Spleen (tissue), 11 donors: ENCODE results near the gene POGZ. TPM values are rescaled to one million over a fixed set of nuclear protein-coding genes. Genes with fewer than 3 reads are reported as not detected.
A peak's percentile ranks its signal among the peaks of the same experiment; 100 is the strongest.

Experiments
- DNase-seq: peaks from one replicate; pipeline ENCODE4 v3.0.0-alpha.2; 2020
- H3K27ac ChIP-seq, 8 donors: fragments of 200-600 bp; sonication (generic) in 7 of 8; 1 replicate in 4 of 8; 2 replicates in 4 of 8; pipeline versions ENCODE4 v1.5.0 to v1.8.0; 2016 to 2021; ENCODE audit warnings: inconsistent platforms in 4 of 8, mild to moderate bottlenecking in 4 of 8, moderate library complexity in 1 of 8
- H3K27me3 ChIP-seq, 7 donors: fragments of 200-600 bp; sonication (generic) in 6 of 7; replicated peaks in 1 of 7; 1 replicate in 4 of 7; 2 replicates in 3 of 7; pipeline versions ENCODE4 v1.5.0 to v1.8.0; 2016 to 2021; ENCODE audit warnings: inconsistent platforms in 3 of 7, mild to moderate bottlenecking in 1 of 7
- H3K36me3 ChIP-seq, 6 donors: fragments of 200-600 bp; sonication (generic) in 5 of 6; 1 replicate in 4 of 6; 2 replicates in 2 of 6; pipeline versions ENCODE4 v1.5.0 to v1.8.0; 2016 to 2021; ENCODE audit warnings: inconsistent platforms in 2 of 6
- H3K4me1 ChIP-seq, 6 donors: fragments of 200-600 bp; sonication (generic) in 5 of 6; 1 replicate in 3 of 6; 2 replicates in 3 of 6; pipeline versions ENCODE4 v1.5.0 to v1.8.0; 2016 to 2021; ENCODE audit warnings: inconsistent platforms in 3 of 6
- H3K4me3 ChIP-seq, 8 donors: fragments of 200-600 bp; sonication (generic) in 7 of 8; 1 replicate in 4 of 8; 2 replicates in 4 of 8; pipeline versions ENCODE4 v1.5.0 to v1.8.0; 2016 to 2021; ENCODE audit warnings: inconsistent platforms in 4 of 8, mild to moderate bottlenecking in 4 of 8, moderate library complexity in 2 of 8
- H3K9me3 ChIP-seq, 8 donors: fragments of 200-600 bp; sonication (generic) in 7 of 8; 1 replicate in 4 of 8; 2 replicates in 4 of 8; pipeline versions ENCODE4 v1.5.0 to v1.8.0; 2016 to 2021; ENCODE audit warnings: inconsistent platforms in 4 of 8
- POLR2A ChIP-seq, 3 donors: fragments of 450-650 bp; IDR thresholded peaks; one replicate each; pipeline ENCODE4 v1.5.1; 2017; ENCODE audit warnings: antibody characterized with exemption in 3 of 3, mild to moderate bottlenecking in 1 of 3
- POLR2AphosphoS5 ChIP-seq, 3 donors: sonication (generic); formaldehyde crosslinking; IDR thresholded peaks; one replicate each; pipeline ENCODE4 v1.5.1; 2017; ENCODE audit warnings: antibody characterized with exemption in 3 of 3
- WGBS, 5 donors: extraction: QIAGEN DNeasy Blood & Tissue Kit in 3 of 5; methylation state at CpG; one replicate each; pipeline versions ENCODE4 v1.1.5 to v1.1.7; 2013 to 2018; 5-methylcytosine and 5-hydroxymethylcytosine counted together
- intact Hi-C: fragments of 100-400 bp; cut with DNase I; formaldehyde crosslinking; loops from one replicate; pipeline ENCODE4 v1.15.0; 2023; ENCODE audit warnings: low total_unique reads
- polyA plus RNA-seq, 3 donors: library from polyadenylated mRNA; stranded (reverse); fragments of 200-250 nt; gene quantifications; one replicate each; pipeline ENCODE4 v1.2.1, GENCODE V29; 2013
- total RNA-seq, 7 donors: library from RNA; depleted of rRNA in 3 of 7; stranded (reverse); fragments of >200 nt in 3 of 7; fragmentation: NEBNext Ultra II Directional in 4 of 7; extraction: Animal tissue kit (Norgen Biotek cat#: 25700) in 4 of 7; gene quantifications; one replicate each; pipeline versions ENCODE4 v1.1.0 to v1.2.1, GENCODE V29; 2016 to 2021
- TF ChIP-seq, protein P1 (sequence below), 11 experiments: fragments of 200-600 bp in 7 of 11; fragments of 450-650 bp in 4 of 11; sonication (generic) in 4 of 11; IDR thresholded peaks in 8 of 11; conservative IDR thresholded peaks in 3 of 11; 1 replicate in 7 of 11; 2 replicates in 4 of 11; pipeline versions ENCODE4 v1.4.0 to v1.8.0; 2016 to 2021; ENCODE audit warnings: antibody characterized with exemption in 11 of 11, inconsistent platforms in 4 of 11, mild to moderate bottlenecking in 1 of 11
- donor health status: healthy with polysubstance abuse.
- donor health status: DM: no; HTN: no; CAD: no; lungs with moderate emphysema.
- donor health status: DM: no; HTN: no; CAD: no.
- donor health status: Bipolar disorder and iron deficiency.
- donor health status: healthy.
- donor health status: DM: no; HTN: no; CAD: no.
- donor health status: DM: yes; HTN: yes; CAD: no.

The POGZ gene
- total and polyA plus RNA-seq, 10 donors, result 12.9 to 133 (median 82.6) TPM

DNA sequence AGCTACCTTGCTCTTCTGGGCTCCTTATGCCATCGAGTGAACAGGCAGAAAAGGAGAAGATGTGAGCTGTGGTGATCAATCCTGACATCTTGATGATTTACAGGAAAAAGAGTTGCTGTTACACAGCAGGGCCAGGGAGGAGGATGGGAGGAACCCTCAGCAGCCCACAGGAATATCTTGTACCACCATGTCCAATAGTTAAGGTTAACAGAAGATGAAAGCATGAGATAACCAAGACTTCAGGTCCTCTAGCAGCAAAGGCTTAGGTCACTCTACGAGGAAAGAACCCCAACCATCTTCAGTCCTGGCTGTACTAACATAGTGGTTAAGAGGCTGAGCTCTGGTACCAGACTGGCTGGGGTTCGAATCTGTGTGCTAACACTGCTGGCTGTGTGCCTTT is 74.7 kb downstream of the POGZ start:
- intact Hi-C loops, result no loop called here
- Histone ChIP-seq H3K4me3 (no peak overlapping the region), H3K9me3 (no peaks in the 10 kb centered on the region), H3K27me3 (no peaks in the 10 kb centered on the region), H3K4me1 (no peaks in the 10 kb centered on the region), H3K27ac (no peak overlapping the region), H3K36me3 (no peaks in the 10 kb centered on the region)
- WGBS, 5 donors, result 69 to 93% (median 75%) methylated on average over 3 of the region's 3 CpGs
- no peak for TF ChIP-seq POLR2AphosphoS5 (IDR thresholded peaks at IDR 0.05)
- no peak for TF ChIP-seq POLR2A (IDR thresholded peaks at IDR 0.05)
- TF ChIP-seq, protein P1, sequence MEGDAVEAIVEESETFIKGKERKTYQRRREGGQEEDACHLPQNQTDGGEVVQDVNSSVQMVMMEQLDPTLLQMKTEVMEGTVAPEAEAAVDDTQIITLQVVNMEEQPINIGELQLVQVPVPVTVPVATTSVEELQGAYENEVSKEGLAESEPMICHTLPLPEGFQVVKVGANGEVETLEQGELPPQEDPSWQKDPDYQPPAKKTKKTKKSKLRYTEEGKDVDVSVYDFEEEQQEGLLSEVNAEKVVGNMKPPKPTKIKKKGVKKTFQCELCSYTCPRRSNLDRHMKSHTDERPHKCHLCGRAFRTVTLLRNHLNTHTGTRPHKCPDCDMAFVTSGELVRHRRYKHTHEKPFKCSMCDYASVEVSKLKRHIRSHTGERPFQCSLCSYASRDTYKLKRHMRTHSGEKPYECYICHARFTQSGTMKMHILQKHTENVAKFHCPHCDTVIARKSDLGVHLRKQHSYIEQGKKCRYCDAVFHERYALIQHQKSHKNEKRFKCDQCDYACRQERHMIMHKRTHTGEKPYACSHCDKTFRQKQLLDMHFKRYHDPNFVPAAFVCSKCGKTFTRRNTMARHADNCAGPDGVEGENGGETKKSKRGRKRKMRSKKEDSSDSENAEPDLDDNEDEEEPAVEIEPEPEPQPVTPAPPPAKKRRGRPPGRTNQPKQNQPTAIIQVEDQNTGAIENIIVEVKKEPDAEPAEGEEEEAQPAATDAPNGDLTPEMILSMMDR (IDR thresholded peaks at IDR 0.05 in 8 of 11, conservative IDR thresholded peaks at IDR 0.05 in 3 of 11), result no peak
- DNase-seq, result no peak

DNA sequence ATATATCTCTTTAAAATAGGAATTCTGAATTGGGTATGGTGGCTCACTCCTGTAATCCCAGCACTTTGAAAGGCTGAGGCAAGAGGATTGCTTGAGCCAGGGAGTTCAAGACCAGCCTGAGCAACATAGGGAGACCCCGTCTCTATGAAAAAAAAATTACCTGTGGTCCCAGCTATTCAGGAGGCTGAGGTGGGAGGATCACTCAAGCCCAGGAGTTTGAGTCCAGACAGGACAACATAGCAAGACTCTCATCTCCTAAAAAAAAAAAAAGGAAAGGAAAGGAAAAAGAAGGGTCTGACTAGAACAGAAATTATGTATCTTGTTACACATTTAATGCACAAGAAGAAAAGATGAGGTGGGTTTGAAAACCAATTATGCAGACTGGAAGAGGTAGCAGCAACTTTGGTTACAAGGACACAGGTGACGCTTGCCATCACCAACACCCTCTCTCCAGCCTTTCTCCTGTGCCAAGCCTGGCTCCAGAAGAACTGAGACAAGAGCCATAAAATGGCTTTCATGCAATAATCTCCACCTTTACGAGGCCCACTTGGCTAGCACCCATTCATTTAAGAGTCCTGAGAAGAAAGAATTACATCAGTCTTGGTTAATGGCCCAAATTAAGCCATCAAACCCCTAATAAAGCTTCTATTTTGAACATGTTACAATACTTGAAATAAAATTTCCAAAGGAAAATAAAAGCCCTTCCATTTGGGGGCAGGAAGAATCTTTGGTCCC is 82.0 kb downstream of the POGZ start:
- Histone ChIP-seq H3K9me3 (no peaks in the 10 kb centered on the region), H3K27me3 (no peaks in the 10 kb centered on the region), H3K4me1 (peaks cover 0 to 8% (median 2%) of the 10 kb centered on the region in 6 donors), H3K27ac (no peak overlapping the region), H3K36me3 (no peaks in the 10 kb centered on the region), H3K4me3 (no peak overlapping the region)
- TF ChIP-seq POLR2A (IDR thresholded peaks at IDR 0.05) (no peak), POLR2AphosphoS5 (IDR thresholded peaks at IDR 0.05) (no peak)
- TF ChIP-seq, protein P1 (IDR thresholded peaks at IDR 0.05 in 8 of 11, conservative IDR thresholded peaks at IDR 0.05 in 3 of 11), result no peak
- intact Hi-C loops, result no loop called here
- DNase-seq, result no peak
- WGBS, 5 donors, result 80 to 84% (median 83%) methylated on average over 3 of the region's 3 CpGs

DNA sequence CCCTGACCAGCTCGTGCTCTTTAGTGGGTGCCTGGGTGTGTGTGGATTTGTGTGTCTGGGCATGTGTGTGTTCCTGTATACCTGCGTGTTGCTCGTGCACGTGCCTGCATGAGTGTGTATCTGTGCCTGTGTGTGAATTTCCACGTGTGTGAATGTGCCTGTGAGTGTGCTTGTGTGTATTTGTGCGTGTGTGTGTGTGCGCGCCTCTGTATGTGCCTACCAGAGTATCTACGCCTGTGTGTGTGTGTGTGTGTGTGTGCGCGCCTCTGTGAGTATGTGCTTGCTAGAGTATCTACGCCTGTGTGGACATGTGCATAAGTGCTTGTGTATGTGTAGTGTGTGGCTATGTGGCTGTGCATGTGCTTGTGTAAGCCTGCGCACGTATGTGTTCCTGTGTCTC is 86.1 kb downstream of the POGZ start:
- H3K36me3 ChIP-seq, result peaks cover 0 to 11% (median 0%) of the 10 kb centered on the region in 6 donors
- 93 to 97% (median 95%) methylated on average over 10 to 14 of the region's 14 CpGs for WGBS, 5 donors
- DNase-seq, result no peak
- peak overlapping the region in 4 of 8 donors; percentile 78 to 89 (median 84) for H3K27ac ChIP-seq
- H3K27me3 ChIP-seq, result no peaks in the 10 kb centered on the region
- H3K4me3 ChIP-seq, result no peak overlapping the region
- peaks cover 18 to 49% (median 39%) of the 10 kb centered on the region in 6 donors for H3K4me1 ChIP-seq
- TF ChIP-seq POLR2A (IDR thresholded peaks at IDR 0.05) (no peak), POLR2AphosphoS5 (IDR thresholded peaks at IDR 0.05) (no peak)
- TF ChIP-seq, protein P1 (IDR thresholded peaks at IDR 0.05 in 8 of 11, conservative IDR thresholded peaks at IDR 0.05 in 3 of 11), result no peak
- no peaks in the 10 kb centered on the region for H3K9me3 ChIP-seq
- intact Hi-C loops, result no loop called here

DNA sequence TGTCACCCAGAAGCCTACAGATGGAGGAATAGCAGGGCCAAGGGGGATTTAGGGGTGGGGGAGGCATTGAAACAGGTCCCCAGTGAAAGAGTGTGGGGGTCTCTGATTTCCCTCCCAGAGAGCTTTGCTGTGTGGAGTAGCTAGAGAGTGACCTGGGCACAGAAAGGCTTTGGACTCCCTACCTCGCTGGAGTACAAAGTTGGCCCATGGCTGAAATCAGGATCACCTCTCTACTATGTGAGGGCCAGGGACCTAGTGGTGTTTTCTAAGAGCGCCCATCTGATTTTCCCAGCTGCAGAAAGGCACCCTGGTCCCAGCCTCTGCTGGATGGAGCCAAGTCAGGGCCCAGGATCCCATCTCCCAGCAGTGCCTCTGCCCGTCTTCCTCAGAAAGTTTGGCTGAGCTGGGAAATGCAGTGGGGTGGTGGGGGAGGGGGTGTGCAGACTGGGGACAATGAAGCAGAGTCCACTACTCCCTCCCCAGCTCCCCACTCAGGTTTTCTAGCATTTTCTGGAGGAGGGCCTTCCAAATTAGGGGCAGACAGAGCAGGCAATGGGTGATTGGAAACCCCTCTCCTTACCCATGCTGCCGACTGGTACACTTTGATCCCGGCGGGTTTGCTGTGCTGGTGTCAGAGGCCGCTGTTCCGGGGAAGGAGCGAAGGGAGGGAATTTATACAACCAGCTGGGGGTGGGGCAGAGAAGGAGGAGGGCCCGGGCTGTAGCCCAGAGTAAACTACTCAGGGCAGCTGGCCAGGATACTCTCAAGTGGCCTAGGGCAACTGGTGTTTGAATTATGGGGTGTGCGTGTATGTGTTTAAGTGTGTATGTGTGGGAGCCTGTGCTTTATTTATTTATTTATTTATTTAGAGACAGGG is 87.0 kb downstream of the POGZ start, which contains the start of gene SELENBP1:
Gene SELENBP1 (minus strand): TSS at position 648 of the 877 bp plus-strand sequence. CDS start 64 bp downstream, at position 584.
- peaks cover 0 to 11% (median 0%) of the 10 kb centered on the region in 6 donors for H3K36me3 ChIP-seq
- H3K4me1 ChIP-seq, result peaks cover 18 to 56% (median 43%) of the 10 kb centered on the region in 6 donors
- H3K27me3 ChIP-seq, result no peaks in the 10 kb centered on the region
- H3K27ac ChIP-seq, result peak within 1 kb of the TSS; percentile 27 to 89 (median 81)
- DNase-seq, result peak; percentile 80
- 52 to 88% (median 72%) methylated on average over 11 of the region's 11 CpGs for WGBS, 5 donors
- H3K9me3 ChIP-seq, result no peaks in the 10 kb centered on the region
- intact Hi-C loops, result no loop called here
- H3K4me3 ChIP-seq, result peak within 1 kb of the TSS; percentile 16 to 67 (median 35)
- TF ChIP-seq, protein P1 (IDR thresholded peaks at IDR 0.05 in 8 of 11, conservative IDR thresholded peaks at IDR 0.05 in 3 of 11), result no peak
- TF ChIP-seq POLR2AphosphoS5 (IDR thresholded peaks at IDR 0.05) (peak; percentile 43 to 92 (median 92)), POLR2A (IDR thresholded peaks at IDR 0.05) (peak in 1 of 3 donors; percentile 86)
